NOMO-1 treated with DMSO at 0.1 percent for 48 hours (cell line): ENCODE measurements around the gene GRID2.
A peak's percentile ranks its signal among the peaks of the same experiment; 100 is the strongest.
"Not testable (repeated sequence)": the region's sequence is repeated elsewhere in the genome, so short reads cannot be mapped to it uniquely, and the experiment has no call there.

Source experiments
- DNase-seq: peaks from one replicate; lab custom pipeline; 2025; ENCODE audit not compliant: unreplicated experiment; lab: John Stamatoyannopoulos, UW

Gene GRID2

GRCh38 chr4:92305148-92305877, 1.5 kb downstream of the GRID2 start:
- DNase-seq: no peak

DNA sequence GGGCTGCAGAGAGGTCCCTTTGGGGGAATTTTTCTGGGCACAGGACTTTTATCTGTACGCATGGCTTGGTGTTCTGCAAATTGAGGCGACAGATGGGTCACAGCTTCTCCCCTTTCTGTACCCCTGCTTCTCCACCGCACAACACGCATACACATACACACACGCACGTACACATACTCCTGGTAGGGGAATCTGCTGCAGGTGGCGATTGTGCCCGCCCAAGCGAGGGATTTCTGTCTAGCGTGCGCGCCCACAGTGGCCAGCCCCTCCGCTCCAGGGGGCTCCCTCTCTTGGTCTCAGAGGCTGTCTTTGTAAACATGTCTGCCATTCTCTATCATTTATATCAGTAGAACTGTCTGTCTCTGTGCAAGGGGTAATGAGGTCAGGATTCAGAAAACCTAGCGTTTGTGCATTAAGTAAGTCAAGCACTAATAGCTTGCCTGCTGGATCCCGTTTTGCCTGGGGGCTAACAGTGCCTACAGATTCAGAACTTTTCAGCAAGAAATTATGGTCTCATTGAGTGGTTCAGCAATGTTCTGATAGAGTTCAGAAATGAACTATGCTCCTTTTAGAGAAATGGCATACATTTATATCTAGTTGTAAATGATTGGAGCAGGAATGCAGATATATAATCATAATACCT, 2.2 kb downstream of the GRID2 start:
- DNase-seq: no peak

GRCh38 chr4:92307181-92307580, 3.4 kb downstream of the GRID2 start:
- no peak for DNase-seq

- DNase-seq: no peak
Measured at GRCh38 chr4:92307866-92308265, 4.1 kb downstream of the GRID2 start.

DNA sequence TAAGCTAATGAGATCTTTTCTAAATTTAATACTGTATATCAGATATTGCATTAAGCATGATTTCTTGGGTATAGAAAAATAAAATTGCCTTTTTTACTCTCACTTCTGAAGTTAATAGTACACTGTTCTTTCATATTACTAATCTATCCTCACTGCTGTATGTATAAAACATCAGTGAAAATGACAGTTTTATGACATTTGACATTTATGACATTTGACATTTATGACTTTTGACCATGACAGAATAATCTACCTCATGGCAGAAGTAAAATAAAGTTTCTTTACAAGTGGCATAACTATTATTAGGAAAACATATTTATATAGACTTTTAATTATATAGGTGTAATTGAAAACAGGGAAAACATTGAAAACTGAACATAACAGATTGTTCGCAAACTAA, 13.3 kb downstream of the GRID2 start:
- no peak for DNase-seq

GRCh38 chr4:92328095-92328494, 24.3 kb downstream of the GRID2 start:
- DNase-seq: no peak

DNA sequence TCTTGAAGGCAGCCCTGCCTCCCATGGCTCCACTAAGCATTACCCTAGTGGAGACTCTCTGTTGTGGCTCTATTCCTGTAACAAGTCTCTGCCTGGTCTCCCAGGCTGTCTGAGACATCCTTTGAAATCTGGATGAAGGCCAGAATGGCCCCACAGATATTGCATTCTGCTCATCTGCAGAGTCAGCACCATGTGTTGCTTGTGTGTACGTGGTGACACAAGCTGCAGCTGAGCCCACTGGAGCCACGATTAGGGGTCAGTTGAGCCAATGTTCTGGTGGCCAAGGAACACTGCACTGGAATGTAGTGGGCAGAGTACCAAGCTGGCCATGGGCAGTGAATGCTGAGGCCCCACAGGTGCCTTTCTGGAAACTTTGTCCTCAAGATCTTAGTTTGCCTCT, 29.2 kb downstream of the GRID2 start:
- no peak for DNase-seq

GRCh38 chr4:92334716-92335350, 31.1 kb downstream of the GRID2 start:
- no peak for DNase-seq

- no peak for DNase-seq
Measured at GRCh38 chr4:92339676-92340075, 35.9 kb downstream of the GRID2 start.

DNA sequence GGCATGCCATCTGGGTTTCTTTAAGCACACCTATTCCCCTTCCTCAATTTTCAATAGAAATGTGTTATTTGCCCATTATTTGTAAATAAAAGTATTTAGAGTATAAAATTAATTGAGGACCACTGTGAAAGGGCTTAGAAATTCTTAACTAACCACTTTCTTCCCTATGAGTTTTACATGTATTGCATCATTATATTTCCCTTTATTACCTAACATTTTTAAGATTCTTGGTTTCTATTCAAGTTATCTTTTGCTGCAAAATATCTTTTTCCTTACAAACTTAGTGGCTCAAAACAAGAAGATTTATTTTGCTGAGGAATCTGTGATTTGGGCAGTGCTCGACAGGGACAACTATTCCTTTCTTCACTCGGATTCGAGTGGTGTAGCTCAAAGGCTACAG, 40.5 kb downstream of the GRID2 start:
- DNase-seq: no peak

GRCh38 chr4:92346289-92346688, 42.5 kb downstream of the GRID2 start:
- no peak for DNase-seq

GRCh38 chr4:92357966-92358365, 54.2 kb downstream of the GRID2 start:
- DNase-seq: no peak

DNA sequence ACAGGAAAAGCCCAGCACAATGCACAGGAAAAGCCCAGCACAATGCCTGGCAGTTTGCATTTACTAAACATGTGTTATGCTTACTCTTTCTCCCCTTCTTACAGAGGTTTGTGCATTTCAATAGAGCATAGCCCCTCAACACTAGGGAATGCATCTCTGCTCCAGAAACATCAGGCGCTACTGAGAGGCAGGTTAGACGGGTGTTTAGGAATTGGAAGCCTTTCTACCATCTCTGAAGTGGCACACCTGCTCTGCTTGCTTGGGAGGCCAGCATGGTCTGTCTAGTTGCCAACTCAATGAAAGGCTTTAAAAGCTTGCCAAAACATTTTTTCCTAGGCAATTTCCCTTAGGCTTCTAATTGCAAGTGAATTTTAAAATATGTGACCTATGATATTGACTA, 55.7 kb downstream of the GRID2 start:
- no peak for DNase-seq

GRCh38 chr4:92362028-92362427, 58.3 kb downstream of the GRID2 start:
- DNase-seq: no peak

DNA sequence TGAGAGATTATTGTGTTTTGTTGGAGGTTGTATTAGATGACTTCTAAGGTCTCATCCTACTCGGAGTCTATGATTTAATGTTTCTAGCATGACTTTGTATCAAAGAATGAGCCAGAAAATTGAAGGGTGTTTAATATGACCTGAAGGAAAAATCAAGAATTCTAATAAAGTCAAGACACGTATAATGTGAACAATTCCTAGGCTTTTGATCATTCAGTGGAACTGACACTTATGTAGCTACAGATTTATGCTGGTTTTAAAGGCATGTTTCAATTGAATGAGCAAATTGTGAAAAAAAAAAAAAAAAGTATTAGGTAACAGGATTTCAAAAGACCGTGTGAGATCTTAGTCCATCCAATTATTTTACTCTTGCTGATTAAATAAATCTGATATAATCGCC, 64.9 kb downstream of the GRID2 start:
- no peak for DNase-seq

- DNase-seq: no peak
Measured at GRCh38 chr4:92381616-92382015, 77.8 kb downstream of the GRID2 start.

DNA sequence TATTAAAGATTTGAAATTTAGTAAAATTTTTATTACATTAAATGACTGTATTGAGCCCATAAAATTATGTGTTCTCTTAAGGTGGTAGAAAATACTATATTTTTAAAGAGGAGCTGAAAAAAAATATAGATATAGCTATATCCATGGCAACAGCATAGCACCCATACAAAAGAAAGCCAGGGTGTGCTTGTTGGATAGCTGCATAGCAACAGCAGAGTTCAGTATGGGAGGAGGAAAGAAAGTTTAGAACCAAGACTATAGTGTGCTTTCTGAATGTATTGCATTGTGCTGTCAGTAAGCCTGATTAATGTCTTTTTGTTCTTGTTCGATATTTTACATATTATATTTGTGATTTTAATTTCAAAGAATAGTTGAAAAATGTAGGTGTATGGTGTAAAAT, 78.4 kb downstream of the GRID2 start:
- no peak for DNase-seq

DNA sequence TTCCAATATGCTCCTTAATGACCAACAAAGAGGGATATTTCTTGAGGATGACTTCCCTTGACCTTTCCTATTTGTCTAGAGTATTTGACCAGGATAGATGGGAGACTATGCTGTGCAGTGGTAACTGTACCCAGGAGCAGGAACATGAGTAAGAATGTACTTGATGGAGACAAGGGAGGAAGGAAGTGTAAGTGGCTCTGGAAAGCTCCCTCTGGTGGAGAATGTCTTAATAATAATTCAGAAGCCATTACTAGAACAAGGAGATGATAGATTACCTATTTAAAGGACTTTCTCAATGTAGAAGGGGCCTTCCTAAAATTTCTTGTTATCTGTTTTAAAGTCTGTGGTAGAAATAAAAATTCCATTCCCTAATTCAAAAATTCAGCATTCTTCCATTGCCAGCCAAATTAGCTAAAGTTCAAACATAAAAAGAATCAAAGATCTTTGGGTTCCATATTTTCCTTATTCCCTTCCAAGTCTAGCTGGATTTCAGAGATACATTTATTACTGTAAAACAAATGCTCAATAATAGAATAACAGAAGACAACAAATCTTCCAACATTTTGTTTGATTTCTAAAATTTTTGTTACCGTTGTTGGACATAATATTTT, 83.8 kb downstream of the GRID2 start:
- DNase-seq: peak; percentile 23

DNA sequence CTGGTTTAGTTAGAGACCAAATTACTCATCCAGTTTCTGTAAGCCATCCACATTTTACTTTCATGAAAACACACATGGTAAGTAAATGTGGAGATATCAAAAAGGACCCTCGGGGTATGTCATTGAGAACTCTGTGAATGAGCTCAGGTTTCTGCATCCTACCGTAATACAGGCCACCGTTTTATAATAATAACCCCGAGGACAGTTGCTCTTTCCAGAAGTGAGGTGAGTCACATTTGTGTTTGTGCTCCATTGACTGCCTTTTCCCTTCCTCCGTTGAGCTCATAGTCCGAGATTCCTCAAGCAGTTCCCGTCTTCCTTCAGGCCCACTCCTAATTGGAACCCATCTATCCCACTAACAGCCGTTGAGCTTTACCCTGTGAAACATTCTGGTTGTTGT, 95.3 kb downstream of the GRID2 start:
- no peak for DNase-seq

GRCh38 chr4:92403525-92403924, 99.8 kb downstream of the GRID2 start:
- DNase-seq: not testable (repeated sequence)

DNA sequence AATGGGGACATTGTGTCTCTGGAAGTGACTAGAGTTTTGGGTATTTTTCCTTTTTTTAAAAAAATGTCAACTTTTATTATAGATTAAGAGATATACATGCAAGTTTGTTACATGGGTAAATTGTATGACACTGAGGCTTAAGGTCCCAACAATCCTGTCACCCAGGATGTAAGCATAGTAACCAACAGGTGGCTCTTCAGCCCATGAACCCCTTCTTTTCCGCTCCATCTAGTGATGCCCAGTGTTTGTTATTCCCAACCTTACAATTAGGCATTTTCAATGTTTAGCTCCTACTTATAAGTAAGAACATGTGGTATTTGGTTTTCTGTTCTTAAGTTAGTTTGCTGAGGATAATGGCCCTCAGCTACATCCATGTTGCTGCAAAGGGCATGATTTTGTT, 102.7 kb downstream of the GRID2 start:
- no peak for DNase-seq

DNA sequence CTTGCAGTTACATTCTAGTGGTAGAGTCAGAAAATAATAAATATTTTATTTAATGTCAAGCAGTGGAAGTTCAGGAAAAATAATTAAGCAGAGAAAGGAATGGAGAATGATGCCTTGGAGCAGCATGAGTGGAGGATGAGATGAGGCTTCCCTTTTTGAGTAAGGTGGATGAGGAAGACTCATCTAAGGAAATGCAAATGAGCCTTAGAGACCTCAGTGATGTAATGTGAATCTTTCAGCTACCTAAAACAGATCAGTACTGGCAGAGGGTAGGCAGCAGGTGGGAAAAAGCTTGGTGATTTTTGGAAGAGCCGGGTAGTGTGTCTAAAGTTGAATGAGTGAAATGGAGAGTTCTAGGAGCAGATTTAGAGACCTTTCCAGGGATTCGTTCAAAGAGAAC, 118.2 kb downstream of the GRID2 start:
- DNase-seq: no peak
